OCI-LY1 (cell line): ENCODE data around the gene C1QTNF6.

Source experiments
- H2AFZ ChIP-seq: fragments of 200-600 bp; sonication (generic), shearing (Covaris generic); 2 replicates; pipeline ENCODE4 v1.6.0; 2014; ENCODE audit warnings: antibody characterized with exemption, mild to moderate bottlenecking, low read length
- H3F3A ChIP-seq: fragments of 200-600 bp; sonication (generic), shearing (Covaris generic); 2 replicates; pipeline ENCODE4 v1.6.0; 2014; ENCODE audit warnings: mild to moderate bottlenecking, antibody characterized with exemption, low read length, moderate library complexity; ENCODE audit not compliant: insufficient read depth
- H3K27ac ChIP-seq: fragments of 200-600 bp; sonication (generic); 2 replicates; pipeline ENCODE4 v1.5.1; 2014; ENCODE audit warnings: low read length, mixed run types, mild to moderate bottlenecking, low read depth; ENCODE audit not compliant: poor library complexity, severe bottlenecking
- H3K27me3 ChIP-seq: fragments of 200-600 bp; sonication (generic); 2 replicates; pipeline ENCODE4 v1.6.0; 2014; ENCODE audit warnings: antibody characterized with exemption, mild to moderate bottlenecking, low read length, moderate library complexity; ENCODE audit not compliant: insufficient read depth
- H3K36me3 ChIP-seq: fragments of 200-600 bp; sonication (generic); 2 replicates; pipeline ENCODE4 v1.6.1; 2014; ENCODE audit warnings: mild to moderate bottlenecking, antibody characterized with exemption, low read length, moderate library complexity, mixed read lengths; ENCODE audit not compliant: insufficient read depth
- H3K4me1 ChIP-seq: fragments of 200-600 bp; sonication (generic); 2 replicates; pipeline ENCODE4 v1.5.1; 2014; ENCODE audit warnings: mild to moderate bottlenecking, low read length, moderate library complexity; ENCODE audit not compliant: insufficient read depth, severe bottlenecking
- H3K4me2 ChIP-seq: fragments of 200-600 bp; sonication (generic), shearing (Covaris generic); 2 replicates; pipeline ENCODE4 v1.6.1; 2014; ENCODE audit warnings: low read length
- H3K4me3 ChIP-seq: fragments of 200-600 bp; sonication (generic); 2 replicates; pipeline ENCODE4 v1.5.1; 2014; ENCODE audit warnings: low read length, low read depth, mild to moderate bottlenecking, mixed read lengths; ENCODE audit not compliant: poor library complexity, severe bottlenecking
- H3K79me2 ChIP-seq: fragments of 200-600 bp; shearing (Covaris generic); 2 replicates; pipeline ENCODE4 v1.6.1; 2016; ENCODE audit warnings: mixed run types, low read length, mixed read lengths; ENCODE audit not compliant: insufficient read depth
- H3K9ac ChIP-seq: fragments of 200-600 bp; sonication (generic), shearing (Covaris generic); 2 replicates; pipeline ENCODE4 v1.6.1; 2014; ENCODE audit warnings: mild to moderate bottlenecking, low read length, mixed read lengths
- H3K9me2 ChIP-seq: fragments of 200-600 bp; sonication (generic), shearing (Covaris generic); 2 replicates; pipeline ENCODE4 v1.6.1; 2014; ENCODE audit warnings: low read depth, mild to moderate bottlenecking, low read length, mixed read lengths
- H3K9me3 ChIP-seq: fragments of 200-600 bp; shearing (Covaris generic); 2 replicates; pipeline ENCODE4 v1.6.1; 2014; ENCODE audit warnings: low read length, mixed read lengths
- H4K20me1 ChIP-seq: fragments of 200-600 bp; sonication (generic), shearing (Covaris generic); 2 replicates; pipeline ENCODE4 v1.6.0; 2016; ENCODE audit warnings: mild to moderate bottlenecking, low read length; ENCODE audit not compliant: insufficient read depth
- CTCF ChIP-seq: fragments of 200-600 bp; sonication (generic), shearing (Covaris generic); IDR thresholded peaks from 2 replicates; pipeline ENCODE4 v1.5.1; 2017; ENCODE audit warnings: mild to moderate bottlenecking, antibody characterized with exemption, low read length, moderate library complexity, mixed read lengths
- EZH2 ChIP-seq: fragments of 200-600 bp; sonication (generic), shearing (Covaris generic); IDR thresholded peaks from 2 replicates; pipeline ENCODE4 v1.8.0; 2017; ENCODE audit warnings: borderline replicate concordance, mixed run types, mild to moderate bottlenecking, antibody characterized with exemption, low read length, moderate library complexity, mixed read lengths

C1QTNF6 gene

DNA sequence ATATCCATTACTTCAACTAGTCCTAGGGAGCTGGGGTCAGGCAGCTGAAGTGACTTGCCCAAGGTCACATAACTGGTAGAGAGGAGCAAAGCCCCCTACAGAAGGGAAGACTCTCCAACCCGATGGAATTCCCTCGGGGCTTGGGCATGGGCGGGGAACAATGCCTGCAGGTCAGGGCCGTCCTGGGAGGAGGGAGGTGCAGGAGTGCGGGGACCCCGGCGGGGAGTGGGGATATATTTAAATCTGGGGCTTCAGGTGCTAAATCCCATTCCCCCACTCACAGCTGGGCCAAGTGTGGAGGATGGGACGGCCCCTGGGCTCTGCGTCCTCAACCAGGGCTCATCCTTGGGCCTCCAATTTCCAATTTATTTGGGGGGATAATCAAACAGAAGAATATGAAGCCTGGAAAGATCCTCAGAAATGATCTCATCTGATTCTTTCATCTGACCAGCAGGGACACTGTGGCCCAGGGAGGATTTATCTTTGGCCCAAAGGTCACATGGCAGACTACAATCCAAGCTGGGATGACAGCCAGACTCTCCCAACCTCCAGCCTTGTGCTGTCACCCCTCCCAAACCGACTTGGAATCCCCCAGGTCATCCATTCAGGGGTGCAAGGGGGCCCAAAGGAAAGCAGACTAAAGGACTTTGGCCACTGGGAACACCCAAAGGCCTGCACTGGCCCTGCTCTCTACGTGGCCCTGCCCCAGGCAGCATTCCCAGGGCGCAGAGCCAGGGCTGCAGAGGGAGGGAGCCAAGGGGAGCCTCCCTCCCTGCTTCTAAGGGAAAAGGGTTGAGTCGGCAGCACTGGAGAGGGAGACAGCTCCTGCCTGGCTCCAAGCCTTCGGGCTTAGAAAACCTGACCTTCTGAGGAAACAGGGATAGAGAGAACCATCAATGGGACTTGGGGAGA is 8.7 kb upstream of the C1QTNF6 start:
- Histone ChIP-seq H3K79me2 (no peaks in the 10 kb centered on the region), H3K4me3 (no peak overlapping the region), H3K4me1 (peaks cover 18% of the 10 kb centered on the region), H3K9me3 (peaks cover 12% of the 10 kb centered on the region), H3K27ac (no peak overlapping the region), H2AFZ (no peak overlapping the region), H4K20me1 (no peaks in the 10 kb centered on the region), H3K27me3 (peaks cover 15% of the 10 kb centered on the region; the same call in 1 of the 2 replicates), H3K9me2 (no peaks in the 10 kb centered on the region), H3K9ac (no peak overlapping the region), H3K4me2 (no peak overlapping the region), H3K36me3 (no peaks in the 10 kb centered on the region; the same call in 1 of the 2 replicates), H3F3A (no peaks in the 10 kb centered on the region)
- TF ChIP-seq EZH2 (no peak), CTCF (no peak)

DNA sequence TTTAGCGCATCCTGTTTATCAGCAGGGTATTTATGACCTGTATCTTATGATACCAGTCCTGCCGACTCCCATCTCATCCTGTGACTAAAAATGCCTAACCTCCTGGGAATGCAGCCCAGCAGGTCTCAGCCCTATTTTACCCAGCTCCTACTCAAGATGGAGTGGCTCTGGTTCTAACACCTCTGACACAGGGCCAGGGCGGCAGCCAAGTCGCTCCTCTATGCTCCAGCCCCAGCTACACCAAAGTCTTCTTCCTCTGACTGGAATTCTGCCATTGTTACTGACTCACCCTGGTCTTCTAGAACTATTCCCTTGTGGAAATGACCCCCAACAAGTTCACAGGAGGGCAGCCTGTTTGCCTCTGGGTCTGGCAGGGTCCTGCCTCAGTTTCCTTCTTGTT is 7.9 kb upstream of the C1QTNF6 start:
- H3K36me3 ChIP-seq: no peaks in the 10 kb centered on the region; the same call in 1 of the 2 replicates
- no peak overlapping the region for H3K9ac ChIP-seq
- H3K4me1 ChIP-seq: peaks cover 18% of the 10 kb centered on the region
- no peak overlapping the region for H2AFZ ChIP-seq
- no peaks in the 10 kb centered on the region for H3F3A ChIP-seq
- H3K4me3 ChIP-seq: no peak overlapping the region
- H4K20me1 ChIP-seq: no peaks in the 10 kb centered on the region
- peaks cover 15% of the 10 kb centered on the region; the same call in 1 of the 2 replicates for H3K27me3 ChIP-seq
- no peaks in the 10 kb centered on the region for H3K79me2 ChIP-seq
- H3K9me3 ChIP-seq: peaks cover 12% of the 10 kb centered on the region
- H3K4me2 ChIP-seq: no peak overlapping the region
- H3K27ac ChIP-seq: no peak overlapping the region
- H3K9me2 ChIP-seq: no peaks in the 10 kb centered on the region
- no peak for TF ChIP-seq EZH2
- no peak for TF ChIP-seq CTCF

DNA sequence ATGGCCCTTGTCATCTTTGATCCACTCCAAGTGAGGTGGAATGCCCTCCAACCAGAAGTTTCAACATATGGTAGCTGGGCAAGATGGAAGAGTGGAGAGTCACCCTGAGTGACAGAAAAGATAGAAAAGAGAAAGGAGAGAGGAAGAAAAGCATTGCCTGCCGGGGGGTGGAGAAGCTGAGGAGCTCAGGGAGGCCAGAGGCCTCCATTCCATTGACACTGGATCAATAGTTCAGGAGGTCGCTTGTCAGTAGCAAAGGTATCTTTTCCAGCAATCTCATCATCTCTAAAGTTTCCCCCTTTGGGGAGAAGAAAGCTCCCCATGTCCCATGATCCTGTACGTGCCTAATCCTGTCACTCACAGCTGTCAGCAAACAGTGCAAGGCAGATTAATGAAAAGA is 6.7 kb upstream of the C1QTNF6 start:
- TF ChIP-seq EZH2: no peak
- TF ChIP-seq CTCF: no peak
- Histone ChIP-seq H3K79me2 (no peaks in the 10 kb centered on the region), H3K36me3 (no peaks in the 10 kb centered on the region; the same call in 1 of the 2 replicates), H3K9me2 (no peaks in the 10 kb centered on the region), H2AFZ (no peak overlapping the region), H3F3A (no peaks in the 10 kb centered on the region), H3K4me1 (peaks cover 8% of the 10 kb centered on the region), H4K20me1 (no peaks in the 10 kb centered on the region), H3K9me3 (peaks cover 12% of the 10 kb centered on the region), H3K27me3 (peaks cover 15% of the 10 kb centered on the region; the same call in 1 of the 2 replicates), H3K9ac (no peak overlapping the region), H3K4me3 (no peak overlapping the region), H3K4me2 (no peak overlapping the region), H3K27ac (no peak overlapping the region)
